IPS-11a (cell line): ENCODE results near the gene NCAM2.
"Not testable (repeated sequence)": the region's sequence is repeated elsewhere in the genome, so short reads cannot be mapped to it uniquely, and the experiment has no call there.

Source experiments
- H3K4me3 ChIP-seq: one replicate; pipeline ENCODE4 v1.5.1; 2013; ENCODE audit warnings: low read depth, low read length, control low read depth

NCAM2 gene

GRCh38 chr21:21291883-21292569 is 293.8 kb downstream of the NCAM2 start:
- H3K4me3 ChIP-seq = no peak overlapping the region

GRCh38 chr21:21295303-21295702 is 297.1 kb downstream of the NCAM2 start:
- H3K4me3 ChIP-seq = no peak overlapping the region

DNA sequence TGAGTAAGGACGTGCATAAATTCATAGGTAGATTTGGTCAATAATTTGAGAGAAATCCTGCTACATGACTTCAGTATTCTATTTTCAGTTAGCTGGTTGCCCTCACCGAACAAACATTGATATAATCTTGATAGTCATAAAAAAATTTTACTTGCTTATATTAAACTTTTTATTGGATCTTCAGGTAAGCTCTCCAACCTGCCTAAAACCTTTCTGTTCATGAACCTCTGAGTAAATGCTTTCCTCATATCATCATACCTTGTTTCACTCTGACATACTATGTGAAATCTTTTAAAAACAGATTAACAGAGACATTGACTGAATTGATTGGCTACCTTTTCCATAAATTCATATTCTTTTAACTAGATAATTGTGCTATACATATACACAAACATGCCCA is 299.0 kb downstream of the NCAM2 start:
- H3K4me3 ChIP-seq = no peak overlapping the region

DNA sequence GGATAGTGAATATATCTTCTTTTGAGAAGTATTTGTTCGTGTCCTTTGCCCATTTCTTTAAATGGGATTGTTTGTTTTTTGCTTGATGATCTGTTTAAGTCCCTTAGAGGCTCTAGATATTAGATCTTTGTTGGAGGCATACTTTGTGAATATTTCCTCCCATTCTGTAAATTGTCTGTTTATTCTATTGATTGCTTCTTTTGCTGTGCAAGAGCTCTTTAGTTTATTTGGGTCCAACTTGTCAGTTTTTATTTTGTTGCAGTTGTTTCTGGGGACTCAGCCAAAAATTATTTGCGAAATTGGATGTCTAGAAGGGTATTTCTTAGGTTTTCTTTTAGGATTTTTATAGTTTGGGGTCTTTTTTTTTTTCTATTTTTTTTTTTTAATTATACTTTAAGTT is 302.8 kb downstream of the NCAM2 start:
- H3K4me3 ChIP-seq = no peak overlapping the region

DNA sequence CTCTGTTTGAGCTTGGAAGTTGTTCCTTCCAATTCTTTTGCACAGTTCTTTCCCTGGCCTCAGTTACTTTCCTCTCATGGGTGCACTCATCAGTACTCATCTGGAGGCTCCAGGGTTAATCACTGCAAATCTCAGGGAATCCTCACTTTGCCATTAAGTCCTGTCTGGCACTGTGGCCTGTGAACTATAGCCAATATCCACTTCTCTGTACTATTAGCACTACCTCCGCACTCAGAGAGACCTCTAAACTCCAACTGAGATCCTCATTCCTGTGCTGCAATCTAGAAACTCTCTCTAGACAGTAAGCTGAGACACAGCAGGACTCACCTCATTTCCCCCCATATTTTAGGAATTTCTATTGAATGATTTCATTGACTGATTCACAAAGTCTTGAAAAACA is 311.3 kb downstream of the NCAM2 start:
- H3K4me3 ChIP-seq = no peak overlapping the region

DNA sequence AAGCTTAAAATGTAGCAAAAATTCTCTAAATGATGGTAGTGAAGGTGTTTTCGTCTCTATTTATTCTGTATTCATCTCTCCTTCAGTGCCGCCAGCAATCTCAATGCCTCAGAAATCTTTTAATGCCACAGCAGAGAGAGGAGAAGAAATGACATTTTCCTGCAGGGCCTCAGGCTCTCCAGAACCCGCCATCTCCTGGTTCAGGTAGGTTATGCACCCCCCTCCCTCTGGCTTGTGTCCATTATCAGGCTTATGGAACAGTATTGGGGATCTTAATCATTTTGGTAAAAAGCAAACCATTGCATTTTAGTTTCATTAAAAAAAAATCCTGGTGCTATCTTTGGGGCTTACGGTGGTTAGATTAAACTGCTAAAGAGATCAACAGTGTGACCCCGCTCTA is 326.1 kb downstream of the NCAM2 start:
- no peak overlapping the region for H3K4me3 ChIP-seq

- no peak overlapping the region for H3K4me3 ChIP-seq
Measured at GRCh38 chr21:21332492-21332891, 334.3 kb downstream of the NCAM2 start.

- no peak overlapping the region for H3K4me3 ChIP-seq
Measured at GRCh38 chr21:21341041-21341440, 342.8 kb downstream of the NCAM2 start.

- no peak overlapping the region for H3K4me3 ChIP-seq
Measured at GRCh38 chr21:21345296-21345695, 347.1 kb downstream of the NCAM2 start.

- H3K4me3 ChIP-seq = no peak overlapping the region
Measured at GRCh38 chr21:21345872-21346271, 347.7 kb downstream of the NCAM2 start.

DNA sequence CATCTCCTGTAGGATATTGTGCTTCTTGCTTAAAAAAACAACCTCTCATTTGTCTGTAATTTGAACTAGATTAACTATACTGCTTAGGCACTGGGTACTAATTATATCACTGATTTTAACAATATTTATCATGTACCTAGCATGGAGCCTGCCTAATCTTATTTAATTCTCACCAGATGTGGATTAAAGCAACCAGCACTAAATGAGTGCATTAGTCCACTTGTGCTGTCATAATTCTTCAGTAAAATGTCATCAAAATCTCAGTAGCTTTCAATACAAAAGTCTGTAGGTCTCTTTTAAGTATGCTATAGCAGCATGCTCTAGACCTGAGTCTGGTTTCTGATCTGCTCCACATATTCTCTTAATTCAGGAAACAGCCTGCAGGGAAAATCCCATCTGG is 368.1 kb downstream of the NCAM2 start:
- no peak overlapping the region for H3K4me3 ChIP-seq

- H3K4me3 ChIP-seq = no peak overlapping the region
Measured at GRCh38 chr21:21367583-21367982, 369.4 kb downstream of the NCAM2 start.

DNA sequence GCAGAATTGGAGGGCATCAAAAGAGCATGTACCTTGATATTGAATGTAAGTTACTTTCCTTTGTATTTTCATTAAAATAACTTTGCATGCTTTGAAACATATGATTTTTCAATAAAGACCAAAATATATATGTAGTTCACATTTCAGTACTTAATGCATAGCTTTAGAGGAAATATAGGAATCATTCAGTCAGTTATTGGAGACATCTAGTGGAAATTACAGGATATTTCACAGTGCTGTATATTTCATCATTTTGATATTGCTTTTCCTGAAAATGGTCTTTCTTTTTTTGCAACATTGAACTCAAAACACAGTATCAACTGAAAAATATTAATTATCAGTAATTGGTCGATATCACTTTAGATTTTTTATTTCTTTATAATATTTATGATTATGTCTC is 375.8 kb downstream of the NCAM2 start:
- no peak overlapping the region for H3K4me3 ChIP-seq

DNA sequence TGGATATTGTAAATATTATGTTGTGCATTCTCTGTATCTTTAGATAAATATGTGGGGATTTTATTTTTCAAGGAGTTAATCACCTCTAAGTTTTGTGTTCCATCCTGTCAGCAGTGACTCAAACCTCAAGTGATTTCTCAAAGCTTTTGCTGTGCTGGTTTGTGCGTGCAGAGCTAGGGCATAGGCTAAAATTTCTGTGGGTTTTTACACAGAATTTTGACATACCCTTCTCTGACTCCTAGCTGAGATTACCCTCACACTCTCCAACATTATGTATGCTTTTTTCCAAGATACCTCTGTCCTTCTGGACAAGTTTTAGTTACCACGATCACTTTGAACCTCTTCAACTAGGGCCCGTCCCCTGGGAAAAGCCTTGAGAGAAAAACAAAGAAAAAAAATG is 384.9 kb downstream of the NCAM2 start:
- no peak overlapping the region for H3K4me3 ChIP-seq

DNA sequence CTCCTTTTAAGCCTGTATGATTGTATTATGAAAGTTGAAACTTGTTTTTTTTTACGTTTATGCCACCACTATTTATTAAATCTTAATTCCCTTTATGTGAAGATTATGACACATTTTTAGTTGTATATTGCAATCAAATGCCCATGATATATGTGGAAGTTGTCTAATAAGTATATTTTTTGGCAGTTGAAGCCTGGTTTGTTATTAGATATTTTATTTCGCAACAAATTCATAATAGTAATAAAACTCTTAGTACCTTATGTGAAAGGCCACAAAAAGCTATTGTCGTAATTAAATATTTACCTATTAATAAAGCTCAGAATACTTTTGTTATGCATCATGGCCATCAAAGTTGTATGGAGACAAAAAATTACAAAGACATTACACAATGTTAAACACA is 386.8 kb downstream of the NCAM2 start:
- H3K4me3 ChIP-seq = no peak overlapping the region

DNA sequence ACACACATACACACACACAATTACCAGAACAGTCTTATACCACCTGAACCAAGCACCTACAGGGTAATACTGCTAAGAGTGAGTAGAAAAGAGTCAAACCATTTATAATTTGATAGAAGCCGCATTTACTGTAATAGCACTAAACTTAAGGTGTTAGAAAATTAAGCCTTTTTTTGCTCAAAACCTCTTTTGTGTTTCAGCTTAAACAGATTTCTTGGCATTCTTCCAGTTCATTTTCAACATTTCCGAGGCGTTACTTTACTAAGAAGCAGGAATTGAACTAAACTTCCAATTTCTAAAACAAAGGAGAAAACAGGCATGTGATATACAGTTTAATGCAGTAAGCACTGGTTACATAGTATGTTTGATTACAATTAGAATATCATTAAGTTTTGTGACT is 387.2 kb downstream of the NCAM2 start:
- no peak overlapping the region for H3K4me3 ChIP-seq

DNA sequence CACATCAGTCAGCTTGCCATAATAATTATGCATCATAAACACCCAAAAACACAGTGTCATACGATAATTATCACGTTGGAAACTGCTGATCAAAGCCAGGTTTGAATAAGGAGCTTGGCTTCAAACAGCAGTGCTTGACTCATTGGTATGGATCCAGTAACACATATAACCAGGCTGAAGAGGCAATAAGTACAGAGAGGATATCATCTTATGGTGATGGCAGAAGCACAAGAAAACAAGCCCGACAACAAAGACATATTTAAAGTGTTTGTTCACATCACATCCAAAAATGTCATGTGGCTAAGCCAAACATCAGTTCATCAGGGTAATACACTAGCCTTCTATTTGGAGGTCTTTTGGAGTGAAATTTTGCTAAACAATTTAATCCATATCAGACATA is 389.7 kb downstream of the NCAM2 start:
- no peak overlapping the region for H3K4me3 ChIP-seq

GRCh38 chr21:21394064-21394463 is 395.9 kb downstream of the NCAM2 start:
- no peak overlapping the region for H3K4me3 ChIP-seq

DNA sequence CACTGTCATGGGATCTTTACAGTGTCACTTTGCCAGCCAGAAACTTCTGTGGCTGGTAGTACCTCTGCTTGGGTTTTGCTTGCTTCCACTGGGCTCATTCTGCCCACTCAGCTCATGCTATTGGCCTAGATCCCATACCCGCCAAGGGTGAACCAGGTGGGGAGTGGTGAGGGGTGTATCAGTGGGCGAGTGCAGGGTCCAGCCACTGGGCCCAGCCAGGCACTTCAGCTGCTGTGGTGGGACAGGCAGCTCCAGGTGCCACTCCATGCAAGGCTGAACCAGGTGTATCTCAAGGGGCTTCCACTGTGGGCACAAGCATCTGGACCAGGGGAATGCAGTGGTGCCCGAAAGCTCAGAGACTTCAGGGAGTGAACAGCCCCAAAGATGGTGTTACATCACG is 398.2 kb downstream of the NCAM2 start:
- H3K4me3 ChIP-seq = no peak overlapping the region

DNA sequence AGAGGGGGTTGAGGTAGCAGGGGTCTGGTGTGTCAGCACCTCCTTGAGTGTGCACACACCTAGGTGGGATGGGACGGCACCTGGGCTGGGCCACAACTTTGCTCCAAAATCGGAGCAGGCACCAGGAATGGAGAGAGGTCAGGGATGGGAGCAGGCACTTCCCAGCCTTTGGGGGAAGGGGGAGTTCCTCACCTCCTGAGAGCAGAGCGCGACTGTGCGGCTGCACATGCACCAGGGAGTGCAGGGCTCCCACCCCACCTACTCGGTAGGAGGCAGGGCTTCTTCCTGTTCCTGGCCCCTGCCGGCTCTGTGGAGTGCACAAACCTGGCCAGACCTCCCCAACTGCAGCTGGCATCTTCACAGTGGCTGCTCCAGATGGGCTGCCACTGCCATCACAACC is 399.3 kb downstream of the NCAM2 start:
- H3K4me3 ChIP-seq = no peak overlapping the region

- no peak overlapping the region for H3K4me3 ChIP-seq
Measured at GRCh38 chr21:21401444-21401843, 403.2 kb downstream of the NCAM2 start.

DNA sequence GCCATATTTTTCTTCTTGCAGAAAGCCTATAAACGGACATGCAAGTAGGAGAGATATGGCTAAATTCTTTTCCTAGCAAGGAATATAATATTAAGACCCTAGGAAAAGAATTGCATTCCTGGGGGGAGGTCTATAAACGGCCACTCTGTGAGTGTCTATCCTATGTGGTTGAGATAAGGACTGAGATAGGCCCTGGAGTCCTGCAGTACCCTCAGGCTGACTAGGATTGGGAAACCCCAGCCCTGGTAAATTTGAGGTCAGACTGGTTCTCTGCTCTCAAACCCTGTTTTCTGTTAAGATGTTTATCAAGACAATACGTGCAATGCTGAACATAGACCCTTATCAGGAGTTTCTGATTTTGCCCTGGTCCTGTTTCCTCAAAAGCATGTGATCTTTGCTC is 404.0 kb downstream of the NCAM2 start:
- H3K4me3 ChIP-seq = not testable (repeated sequence)

GRCh38 chr21:21404261-21404660 is 406.1 kb downstream of the NCAM2 start:
- not testable (repeated sequence) for H3K4me3 ChIP-seq
